MM.1S (cell line): Measurements from ENCODE around the gene ADCY2.

ENCODE experiments used
- DNase-seq: peaks from one replicate; pipeline ENCODE4 v3.0.0-alpha.2; 2015
- H2AFZ ChIP-seq: fragments of 300-600 bp; sonication (generic); 2 replicates; pipeline ENCODE4 v1.6.0; 2016; ENCODE audit warnings: antibody characterized with exemption, low read length
- H3F3A ChIP-seq: fragments of 300-600 bp; sonication (generic); 2 replicates; pipeline ENCODE4 v1.6.1; 2016; ENCODE audit warnings: mild to moderate bottlenecking, antibody characterized with exemption, low read length, moderate library complexity, mixed read lengths; ENCODE audit not compliant: insufficient read depth
- H3K27ac ChIP-seq: fragments of 300-600 bp; sonication (generic); 2 replicates; pipeline ENCODE4 v1.5.1; 2016; ENCODE audit warnings: mild to moderate bottlenecking, low read length
- H3K27me3 ChIP-seq: fragments of 300-600 bp; sonication (generic); replicated peaks from 2 replicates; pipeline ENCODE4 v1.6.0; 2016; ENCODE audit warnings: low read length; ENCODE audit not compliant: insufficient read depth
- H3K36me3 ChIP-seq: fragments of 300-600 bp; sonication (generic); replicated peaks from 2 replicates; pipeline ENCODE4 v1.6.1; 2016; ENCODE audit warnings: mild to moderate bottlenecking, low read length, mixed read lengths; ENCODE audit not compliant: insufficient read depth
- H3K4me1 ChIP-seq: fragments of 300-600 bp; sonication (generic); 2 replicates; pipeline ENCODE4 v1.6.1; 2016; ENCODE audit warnings: low read length, mixed read lengths
- H3K4me2 ChIP-seq: fragments of 300-600 bp; sonication (generic); 2 replicates; pipeline ENCODE4 v1.6.0; 2016; ENCODE audit warnings: low read depth, low read length
- H3K4me3 ChIP-seq: fragments of 300-600 bp; sonication (generic); 2 replicates; pipeline ENCODE4 v1.5.1; 2016; ENCODE audit warnings: low read length, mixed read lengths
- H3K79me2 ChIP-seq: fragments of 300-600 bp; sonication (generic); 2 replicates; pipeline ENCODE4 v1.6.1; 2016; ENCODE audit warnings: mixed run types, low read length, mixed read lengths
- H3K9ac ChIP-seq: fragments of 300-600 bp; sonication (generic); 2 replicates; pipeline ENCODE4 v1.6.1; 2016; ENCODE audit warnings: low read length, mixed read lengths
- H3K9me2 ChIP-seq: fragments of 300-600 bp; sonication (generic); replicated peaks from 2 replicates; pipeline ENCODE4 v1.6.1; 2016; ENCODE audit warnings: mild to moderate bottlenecking, low read length, mixed read lengths; ENCODE audit not compliant: insufficient read depth
- H3K9me3 ChIP-seq: fragments of 300-600 bp; sonication (generic); replicated peaks from 2 replicates; pipeline ENCODE4 v1.6.1; 2016; ENCODE audit warnings: mild to moderate bottlenecking, low read length, mixed read lengths; ENCODE audit not compliant: insufficient read depth
- H4K20me1 ChIP-seq: fragments of 300-600 bp; sonication (generic); 2 replicates; pipeline ENCODE4 v1.6.1; 2016; ENCODE audit warnings: mild to moderate bottlenecking, low read length, moderate library complexity, mixed read lengths; ENCODE audit not compliant: insufficient read depth
- EZH2 ChIP-seq: fragments of 300-600 bp; sonication (generic); optimal IDR thresholded peaks from 2 replicates; pipeline ENCODE3; 2017; ENCODE audit warnings: low read depth, mild to moderate bottlenecking, antibody characterized with exemption, low read length, mixed read lengths
- EZH2phosphoT487 ChIP-seq: fragments of 300-600 bp; sonication (generic); IDR thresholded peaks from 2 replicates; pipeline ENCODE4 v1.6.1; 2018; ENCODE audit warnings: antibody characterized with exemption, low read length
- TF ChIP-seq, protein P1 (sequence below): fragments of 300-600 bp; sonication (generic); IDR thresholded peaks from 2 replicates; pipeline ENCODE4 v1.5.1; 2016; ENCODE audit warnings: antibody characterized with exemption, low read length, mixed read lengths

ADCY2 gene

GRCh38 chr5:7770436-7770835 lies 374.5 kb downstream of the ADCY2 start:
- Histone ChIP-seq H3K36me3 (no peaks in the 10 kb centered on the region), H4K20me1 (no peaks in the 10 kb centered on the region), H3K4me3 (no peak overlapping the region), H3K9me3 (no peaks in the 10 kb centered on the region), H3F3A (no peaks in the 10 kb centered on the region), H3K4me2 (no peak overlapping the region), H3K27ac (no peak overlapping the region), H2AFZ (no peak overlapping the region), H3K79me2 (no peaks in the 10 kb centered on the region), H3K4me1 (no peaks in the 10 kb centered on the region), H3K9ac (no peak overlapping the region), H3K9me2 (no peaks in the 10 kb centered on the region), H3K27me3 (no peaks in the 10 kb centered on the region)
- TF ChIP-seq, protein P1, sequence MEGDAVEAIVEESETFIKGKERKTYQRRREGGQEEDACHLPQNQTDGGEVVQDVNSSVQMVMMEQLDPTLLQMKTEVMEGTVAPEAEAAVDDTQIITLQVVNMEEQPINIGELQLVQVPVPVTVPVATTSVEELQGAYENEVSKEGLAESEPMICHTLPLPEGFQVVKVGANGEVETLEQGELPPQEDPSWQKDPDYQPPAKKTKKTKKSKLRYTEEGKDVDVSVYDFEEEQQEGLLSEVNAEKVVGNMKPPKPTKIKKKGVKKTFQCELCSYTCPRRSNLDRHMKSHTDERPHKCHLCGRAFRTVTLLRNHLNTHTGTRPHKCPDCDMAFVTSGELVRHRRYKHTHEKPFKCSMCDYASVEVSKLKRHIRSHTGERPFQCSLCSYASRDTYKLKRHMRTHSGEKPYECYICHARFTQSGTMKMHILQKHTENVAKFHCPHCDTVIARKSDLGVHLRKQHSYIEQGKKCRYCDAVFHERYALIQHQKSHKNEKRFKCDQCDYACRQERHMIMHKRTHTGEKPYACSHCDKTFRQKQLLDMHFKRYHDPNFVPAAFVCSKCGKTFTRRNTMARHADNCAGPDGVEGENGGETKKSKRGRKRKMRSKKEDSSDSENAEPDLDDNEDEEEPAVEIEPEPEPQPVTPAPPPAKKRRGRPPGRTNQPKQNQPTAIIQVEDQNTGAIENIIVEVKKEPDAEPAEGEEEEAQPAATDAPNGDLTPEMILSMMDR: no peak
- TF ChIP-seq EZH2 (no peak), EZH2phosphoT487 (no peak)
- no peak for DNase-seq

GRCh38 chr5:7772141-7772540 lies 376.2 kb downstream of the ADCY2 start:
- Histone ChIP-seq H4K20me1 (no peaks in the 10 kb centered on the region), H3K27me3 (peaks cover 2% of the 10 kb centered on the region; the same call in 1 of the 2 replicates), H3K36me3 (no peaks in the 10 kb centered on the region), H3K4me2 (no peak overlapping the region), H3K79me2 (no peaks in the 10 kb centered on the region), H2AFZ (no peak overlapping the region), H3K4me1 (no peaks in the 10 kb centered on the region), H3K27ac (no peak overlapping the region), H3K9me3 (no peaks in the 10 kb centered on the region), H3K9ac (no peak overlapping the region), H3K4me3 (no peak overlapping the region), H3K9me2 (no peaks in the 10 kb centered on the region), H3F3A (no peaks in the 10 kb centered on the region)
- no peak for DNase-seq
- TF ChIP-seq, protein P1: no peak
- TF ChIP-seq EZH2 (no peak), EZH2phosphoT487 (no peak)

DNA sequence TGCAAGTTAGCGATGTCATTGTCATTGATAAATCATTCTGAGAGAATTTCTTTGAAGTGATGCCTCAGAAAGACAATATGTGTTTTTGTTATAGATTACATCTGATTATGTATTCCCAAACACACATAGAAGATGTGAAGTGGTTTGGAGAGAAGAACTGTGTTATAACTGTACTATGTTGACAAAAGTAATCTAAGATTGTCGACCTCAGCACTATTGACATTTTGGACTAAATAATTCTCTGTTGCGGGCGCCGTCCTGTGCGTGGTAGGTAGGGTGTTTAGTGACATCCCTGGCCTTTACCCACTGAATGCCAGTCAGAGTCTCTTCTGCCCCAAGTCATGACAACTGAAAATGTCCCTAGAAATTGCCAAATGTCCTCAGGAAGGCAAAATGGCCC lies 377.2 kb downstream of the ADCY2 start:
- Histone ChIP-seq H3K4me2 (no peak overlapping the region), H3K9me2 (no peaks in the 10 kb centered on the region), H3K27ac (no peak overlapping the region), H3K9ac (no peak overlapping the region), H3F3A (no peaks in the 10 kb centered on the region), H3K27me3 (peaks cover 9% of the 10 kb centered on the region; the same call in 1 of the 2 replicates), H2AFZ (no peak overlapping the region), H4K20me1 (no peaks in the 10 kb centered on the region), H3K36me3 (no peaks in the 10 kb centered on the region), H3K79me2 (no peaks in the 10 kb centered on the region), H3K4me3 (no peak overlapping the region), H3K4me1 (peaks cover under 1% of the 10 kb centered on the region; the same call in 1 of the 2 replicates), H3K9me3 (no peaks in the 10 kb centered on the region)
- no peak for DNase-seq
- TF ChIP-seq, protein P1: no peak
- no peak for TF ChIP-seq EZH2phosphoT487
- no peak for TF ChIP-seq EZH2

GRCh38 chr5:7776442-7776841 lies 380.5 kb downstream of the ADCY2 start:
- Histone ChIP-seq H3K9me3 (no peaks in the 10 kb centered on the region), H3K9me2 (no peaks in the 10 kb centered on the region), H3K27ac (no peak overlapping the region), H3K9ac (no peak overlapping the region), H3K27me3 (peaks cover 17% of the 10 kb centered on the region; the same call in 1 of the 2 replicates), H2AFZ (no peak overlapping the region), H3K4me2 (no peak overlapping the region), H3K4me3 (no peak overlapping the region), H3K36me3 (no peaks in the 10 kb centered on the region), H4K20me1 (no peaks in the 10 kb centered on the region), H3K79me2 (no peaks in the 10 kb centered on the region), H3F3A (peaks cover 9% of the 10 kb centered on the region), H3K4me1 (peaks cover 20% of the 10 kb centered on the region)
- DNase-seq: no peak
- TF ChIP-seq EZH2: no peak
- no peak for TF ChIP-seq EZH2phosphoT487
- TF ChIP-seq, protein P1: no peak
